GM10248 (cell line): ENCODE results near the gene SPPL2B.

Experiments
- CTCF ChIA-PET: fragments of 300-600 bp; sonication (Branson Sonifier 250); formaldehyde crosslinking; extraction: SDS; loops from one replicate; lab custom pipeline; 2021; ENCODE audit warnings: antibody characterized with exemption; lab: Yijun Ruan, JAX
- POLR2A ChIA-PET: fragments of 350-650 bp; sonication (Branson Sonifier 250); formaldehyde crosslinking; extraction: SDS; loops from one replicate; lab custom pipeline; 2020; ENCODE audit warnings: antibody characterized with exemption; lab: Yijun Ruan, JAX
- DNase-seq: peaks from one replicate; pipeline ENCODE4 v3.0.0; 2012; ENCODE audit errors: extremely low spot score
- CTCF ChIP-seq: IDR thresholded peaks from 2 replicates; pipeline ENCODE4 v1.5.1; 2012; ENCODE audit warnings: mild to moderate bottlenecking, low read depth; ENCODE audit errors: extremely low read depth, missing control alignments, control extremely low read depth

Gene SPPL2B

GRCh38 chr19:2286402-2287140, 41.9 kb upstream of the SPPL2B start:
- POLR2A ChIA-PET = interaction anchor here (1.1 to 1.2 kb wide), 3 partner anchors 7 to 189 kb away, joined by 4 to 5 read pairs (median 4); partner anchors contain the start of gene GADD45B

GRCh38 chr19:2287585-2288337, 40.7 kb upstream of the SPPL2B start:
- no peak for DNase-seq
- TF ChIP-seq CTCF = no peak
- POLR2A ChIA-PET = interaction anchor here (0.9 to 1.2 kb wide), 4 partner anchors 9 to 189 kb away, joined by 3 to 5 read pairs (median 4); partner anchors contain the start of gene GADD45B
- CTCF ChIA-PET = interaction anchor here (1.0 to 4.3 kb wide), 5 partner anchors 14 to 324 kb away, joined by 3 to 28 read pairs (median 3); partner anchors contain the start of gene PLEKHJ1

More at GRCh38 chr19:2286402-2287140, 41.9 kb upstream of the SPPL2B start:
- CTCF ChIA-PET = interaction anchor here (1.0 to 4.3 kb wide), 5 partner anchors 13 to 325 kb away, joined by 3 to 28 read pairs (median 3); no protein-coding TSS in a partner anchor
- no peak for DNase-seq
- no peak for TF ChIP-seq CTCF

GRCh38 chr19:2288338-2288817, 40.1 kb upstream of the SPPL2B start:
- POLR2A ChIA-PET = interaction anchor here (0.6 to 1.6 kb wide), 6 partner anchors 8 to 188 kb away, joined by 3 to 10 read pairs (median 4); partner anchors contain the start of gene GADD45B
- CTCF ChIA-PET = interaction anchor here (0.8 to 4.3 kb wide), 8 partner anchors 8 to 323 kb away, joined by 3 to 28 read pairs (median 3); partner anchors contain the start of gene PLEKHJ1
- TF ChIP-seq CTCF = no peak
- no peak for DNase-seq

- no peak for DNase-seq
- CTCF ChIA-PET = interaction anchor here (0.8 to 4.3 kb wide), 6 partner anchors 9 to 207 kb away, joined by 3 to 28 read pairs (median 4); no protein-coding TSS in a partner anchor
- POLR2A ChIA-PET = interaction anchor here (0.6 to 1.6 kb wide), 6 partner anchors 8 to 28 kb away, joined by 3 to 10 read pairs (median 4); no protein-coding TSS in a partner anchor
- no peak for TF ChIP-seq CTCF
Measured at GRCh38 chr19:2288818-2289713, 39.4 kb upstream of the SPPL2B start.

- peak; percentile 85 for DNase-seq
- CTCF ChIA-PET = interaction anchor here (1.0 to 4.3 kb wide), 6 partner anchors 16 to 206 kb away, joined by 3 to 28 read pairs (median 4); no protein-coding TSS in a partner anchor
- TF ChIP-seq CTCF = no peak
- POLR2A ChIA-PET = interaction anchor here (1.0 to 1.6 kb wide), 3 partner anchors 11 to 20 kb away, joined by 3 to 5 read pairs (median 5); no protein-coding TSS in a partner anchor
Measured at GRCh38 chr19:2289714-2290435, 38.6 kb upstream of the SPPL2B start.
